Spleen (tissue), 7 donors: Measurements from ENCODE around the gene HLF.

Source experiments
- CTCF ChIP-seq, 11 experiments: fragments of 200-600 bp in 7 of 11; fragments of 450-650 bp in 4 of 11; sonication (generic) in 4 of 11; IDR thresholded peaks in 8 of 11; conservative IDR thresholded peaks in 3 of 11; 1 replicate in 7 of 11; 2 replicates in 4 of 11; pipeline versions ENCODE4 v1.4.0 to v1.8.0; 2016 to 2021; ENCODE audit warnings: antibody characterized with exemption in 11 of 11, inconsistent platforms in 4 of 11, mild to moderate bottlenecking in 1 of 11
- POLR2A ChIP-seq, 3 donors: fragments of 450-650 bp; IDR thresholded peaks; one replicate each; pipeline ENCODE4 v1.5.1; 2017; ENCODE audit warnings: antibody characterized with exemption in 3 of 3, mild to moderate bottlenecking in 1 of 3
- POLR2AphosphoS5 ChIP-seq, 3 donors: sonication (generic); formaldehyde crosslinking; IDR thresholded peaks; one replicate each; pipeline ENCODE4 v1.5.1; 2017; ENCODE audit warnings: antibody characterized with exemption in 3 of 3
- donor health status: DM: no; HTN: no; CAD: no; lungs with moderate emphysema.
- donor health status: DM: no; HTN: no; CAD: no.
- donor health status: DM: no; HTN: no; CAD: no.

GRCh38 chr17:55325406-55325805 lies 60.6 kb downstream of the HLF start:
- TF ChIP-seq CTCF (IDR thresholded peaks at IDR 0.05 in 8 of 11, conservative IDR thresholded peaks at IDR 0.05 in 3 of 11) (no peak), POLR2A (IDR thresholded peaks at IDR 0.05) (no peak), POLR2AphosphoS5 (IDR thresholded peaks at IDR 0.05) (no peak)
